CD14-positive monocyte (primary cell): ENCODE results near the gene AHR. TPM values are rescaled to one million over a fixed set of nuclear protein-coding genes. Genes with fewer than 3 reads are reported as not detected.

Source experiments
- DNase-seq, 3 donors: peaks; one replicate each; pipeline ENCODE4 v3.0.0-alpha.2; 2011 to 2022
- H2AFZ ChIP-seq: 2 replicates; pipeline ENCODE4 v1.6.0; 2012; ENCODE audit warnings: mild to moderate bottlenecking, low read depth, low read length, inconsistent platforms; ENCODE audit not compliant: insufficient read depth, poor library complexity, severe bottlenecking
- H3K27ac ChIP-seq, 2 donors: 1 replicate in 1 of 2; 2 replicates in 1 of 2; pipeline ENCODE4 v1.5.1; 2012 to 2013; ENCODE audit warnings: low read length in 2 of 2, control low read depth in 1 of 2, inconsistent platforms in 1 of 2, low read depth in 1 of 2, mild to moderate bottlenecking in 1 of 2
- H3K27me3 ChIP-seq, 2 donors: one replicate each; pipeline versions ENCODE4 v1.6.0 to v1.6.1; 2011 to 2013; ENCODE audit warnings: low read length in 2 of 2; ENCODE audit not compliant: control insufficient read depth in 2 of 2, insufficient read depth in 2 of 2
- H3K36me3 ChIP-seq, 2 donors: replicated peaks in 1 of 2; 1 replicate in 1 of 2; 2 replicates in 1 of 2; pipeline versions ENCODE4 v1.5.1 to v1.6.1; 2012 to 2013; ENCODE audit warnings: low read length in 2 of 2, control low read depth in 1 of 2, inconsistent platforms in 1 of 2, mild to moderate bottlenecking in 1 of 2; ENCODE audit not compliant: insufficient read depth in 2 of 2, control insufficient read depth in 1 of 2
- H3K4me1 ChIP-seq, 2 donors: 1 replicate in 1 of 2; 2 replicates in 1 of 2; pipeline versions ENCODE4 v1.5.1 to v1.6.1; 2012 to 2013; ENCODE audit warnings: low read length in 2 of 2, control low read depth in 1 of 2, inconsistent platforms in 1 of 2, mild to moderate bottlenecking in 1 of 2, moderate library complexity in 1 of 2; ENCODE audit not compliant: insufficient read depth in 2 of 2, control insufficient read depth in 1 of 2
- H3K4me2 ChIP-seq: replicated peaks from 2 replicates; pipeline ENCODE3; 2012; ENCODE audit warnings: low read length, moderate library complexity, mild to moderate bottlenecking; ENCODE audit not compliant: poor library complexity, severe bottlenecking; ENCODE audit errors: extremely low read depth
- H3K4me3 ChIP-seq, 3 experiments: fragments of 200-600 bp in 1 of 3; sonication (generic) in 1 of 3; replicated peaks in 1 of 3; 1 replicate in 2 of 3; 2 replicates in 1 of 3; pipeline ENCODE4 v1.5.1; 2011 to 2013; ENCODE audit warnings: low read length in 3 of 3, mild to moderate bottlenecking in 3 of 3, control low read depth in 2 of 3, low read depth in 2 of 3, inconsistent platforms in 1 of 3, moderate library complexity in 1 of 3
- H3K79me2 ChIP-seq: 2 replicates; pipeline ENCODE4 v1.6.0; 2012; ENCODE audit warnings: mild to moderate bottlenecking, control low read depth, inconsistent platforms, low read length, moderate library complexity; ENCODE audit not compliant: insufficient read depth
- H3K9ac ChIP-seq: 2 replicates; pipeline ENCODE4 v1.6.0; 2017; ENCODE audit warnings: low read length, mild to moderate bottlenecking; ENCODE audit not compliant: insufficient read depth, poor library complexity, severe bottlenecking
- H3K9me3 ChIP-seq, 2 donors: replicated peaks in 1 of 2; 1 replicate in 1 of 2; 2 replicates in 1 of 2; pipeline versions ENCODE4 v1.5.1 to v1.6.1; 2012 to 2013; ENCODE audit warnings: low read length in 2 of 2, control low read depth in 1 of 2; ENCODE audit not compliant: control insufficient read depth in 1 of 2, insufficient read depth in 1 of 2
- H4K20me1 ChIP-seq: 2 replicates; pipeline ENCODE4 v1.6.0; 2012; ENCODE audit warnings: mild to moderate bottlenecking, low read length, control low read depth, moderate library complexity; ENCODE audit not compliant: insufficient read depth
- H3K27ac Mint-ChIP-seq, 7 donors: one replicate each; pipeline ENCODE4 v1.8.0; 2020; ENCODE audit warnings: mild to moderate bottlenecking in 7 of 7, mixed read lengths in 7 of 7, moderate library complexity in 6 of 7, inconsistent platforms in 2 of 7
- H3K27me3 Mint-ChIP-seq, 3 donors: one replicate each; pipeline ENCODE4 v1.8.0; 2021 to 2022; ENCODE audit warnings: low read depth in 3 of 3, mild to moderate bottlenecking in 3 of 3, mixed read lengths in 3 of 3, moderate library complexity in 3 of 3, inconsistent platforms in 1 of 3
- H3K36me3 Mint-ChIP-seq, 2 donors: one replicate each; pipeline ENCODE4 v1.8.0; 2020; ENCODE audit warnings: mixed read lengths in 2 of 2, inconsistent platforms in 1 of 2, mild to moderate bottlenecking in 1 of 2
- H3K4me1 Mint-ChIP-seq: one replicate; pipeline ENCODE4 v1.8.0; 2020; ENCODE audit warnings: mild to moderate bottlenecking, mixed read lengths
- H3K4me3 Mint-ChIP-seq, 2 donors: one replicate each; pipeline ENCODE4 v1.8.0; 2020; ENCODE audit warnings: mild to moderate bottlenecking in 2 of 2, mixed read lengths in 2 of 2, moderate library complexity in 1 of 2
- H3K9me3 Mint-ChIP-seq, 7 donors: one replicate each; pipeline ENCODE4 v1.8.0; 2020 to 2022; ENCODE audit warnings: mixed read lengths in 7 of 7, mild to moderate bottlenecking in 6 of 7, moderate library complexity in 6 of 7, inconsistent platforms in 2 of 7
- CTCF ChIP-seq: fragments of 200-600 bp; IDR thresholded peaks from one replicate; pipeline ENCODE4 v1.8.0; 2022; ENCODE audit warnings: antibody characterized with exemption, mild to moderate bottlenecking
- WGBS: methylation state at CpG from one replicate; pipeline ENCODE4 v1.1.5; 2013; ENCODE audit warnings: missing lambda C conversion rate; ENCODE audit not compliant: insufficient coverage; 5-methylcytosine and 5-hydroxymethylcytosine counted together
- intact Hi-C, 2 donors: fragments of 100-400 bp; cut with micrococcal nuclease; formaldehyde crosslinking; loops; one replicate each; pipeline versions ENCODE4 v1.15.0 to v1.15.1; 2023
- polyA plus RNA-seq, 3 donors: library from polyadenylated mRNA; depleted of rRNA in 1 of 3; unstranded in 2 of 3; stranded (reverse) in 1 of 3; fragments of 300-500 nt in 2 of 3; fragments of >200 nt in 1 of 3; fragmentation: Illumina TruSeq in 2 of 3; gene quantifications; 1 replicate in 2 of 3; 2 replicates in 1 of 3; pipeline ENCODE4 v1.2.3, GENCODE V29; 2012 to 2021

Gene AHR
- polyA plus RNA-seq, 3 donors = 42.4 to 56.6 (median 54.1) TPM

GRCh38 chr7:17292843-17293242, 5.6 kb upstream of the AHR start:
- Histone ChIP-seq H3K79me2 (no peaks in the 10 kb centered on the region), H3K9ac (no peak overlapping the region), H3K36me3 (no peaks in the 10 kb centered on the region), H3K9me3 (no peaks in the 10 kb centered on the region), H3K4me2 (no peak overlapping the region), H3K4me3 (no peak overlapping the region), H4K20me1 (no peaks in the 10 kb centered on the region), H2AFZ (no peak overlapping the region), H3K27ac (no peak overlapping the region), H3K4me1 (peaks cover 9 to 11% of the 10 kb centered on the region in 2 donors), H3K27me3 (no peaks in the 10 kb centered on the region)
- peaks cover 3 to 4% of the 10 kb centered on the region in 2 donors for H3K36me3 Mint-ChIP-seq
- intact Hi-C loops = no loop called here
- no peak for DNase-seq
- TF ChIP-seq CTCF = no peak
- H3K27me3 Mint-ChIP-seq = peaks cover 0 to 3% (median 0%) of the 10 kb centered on the region in 3 donors
- WGBS = no CpG with 5 or more reads among the region's 4 CpGs
- H3K4me1 Mint-ChIP-seq = peaks cover 9% of the 10 kb centered on the region
- H3K27ac Mint-ChIP-seq = no peak overlapping the region
- H3K9me3 Mint-ChIP-seq = peaks cover 2 to 7% (median 4%) of the 10 kb centered on the region in 7 donors
- H3K4me3 Mint-ChIP-seq = no peak overlapping the region

GRCh38 chr7:17293481-17293880, 5.0 kb upstream of the AHR start:
- no peak overlapping the region for H3K27ac Mint-ChIP-seq
- TF ChIP-seq CTCF = no peak
- Histone ChIP-seq H3K4me3 (no peak overlapping the region), H2AFZ (no peak overlapping the region), H3K27me3 (no peaks in the 10 kb centered on the region), H3K4me2 (no peak overlapping the region), H3K4me1 (peaks cover 12 to 16% of the 10 kb centered on the region in 2 donors), H3K79me2 (no peaks in the 10 kb centered on the region), H3K9me3 (no peaks in the 10 kb centered on the region), H3K9ac (no peak overlapping the region), H3K36me3 (no peaks in the 10 kb centered on the region), H4K20me1 (no peaks in the 10 kb centered on the region), H3K27ac (no peak overlapping the region)
- no peak for DNase-seq
- WGBS = no CpG with 5 or more reads among the region's 2 CpGs
- peaks cover 6 to 7% of the 10 kb centered on the region in 2 donors for H3K36me3 Mint-ChIP-seq
- no peak overlapping the region for H3K4me3 Mint-ChIP-seq
- H3K4me1 Mint-ChIP-seq = peaks cover 13% of the 10 kb centered on the region
- peaks cover 2 to 11% (median 7%) of the 10 kb centered on the region in 7 donors for H3K9me3 Mint-ChIP-seq
- H3K27me3 Mint-ChIP-seq = peaks cover 0 to 3% (median 0%) of the 10 kb centered on the region in 3 donors
- intact Hi-C loops = no loop called here
